ENCODE results near the gene SLC44A5.
"Not testable (repeated sequence)": the region's sequence is repeated elsewhere in the genome, so short reads cannot be mapped to it uniquely, and the experiment has no call there.

Gene SLC44A5

DNA sequence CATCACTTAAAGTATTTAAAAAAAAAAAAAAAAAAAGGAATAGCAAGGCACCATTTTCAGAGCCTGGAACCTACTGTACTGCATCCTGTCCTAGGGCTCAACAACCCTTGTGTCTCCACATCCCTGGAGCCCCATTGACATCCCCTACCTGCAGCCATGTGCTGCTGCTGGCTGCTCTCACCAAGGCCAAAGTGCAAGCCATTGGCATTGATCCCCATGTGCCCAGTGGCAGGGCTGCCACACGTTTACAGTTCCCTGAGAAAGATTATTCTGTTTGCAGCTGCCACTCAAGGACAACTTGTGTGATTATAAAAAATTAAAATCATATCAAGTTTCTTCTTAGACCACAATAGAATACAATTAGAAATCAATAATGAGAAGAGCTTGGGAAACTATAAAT lies 346.8 kb downstream of the SLC44A5 start:
- DNase-seq (ENCODE audit: low read depth, low spot score), result no peak
- H3K4me3 ChIP-seq (ENCODE audit: low read depth, low read length), result no peak overlapping the region
- TF ChIP-seq, protein P1, sequence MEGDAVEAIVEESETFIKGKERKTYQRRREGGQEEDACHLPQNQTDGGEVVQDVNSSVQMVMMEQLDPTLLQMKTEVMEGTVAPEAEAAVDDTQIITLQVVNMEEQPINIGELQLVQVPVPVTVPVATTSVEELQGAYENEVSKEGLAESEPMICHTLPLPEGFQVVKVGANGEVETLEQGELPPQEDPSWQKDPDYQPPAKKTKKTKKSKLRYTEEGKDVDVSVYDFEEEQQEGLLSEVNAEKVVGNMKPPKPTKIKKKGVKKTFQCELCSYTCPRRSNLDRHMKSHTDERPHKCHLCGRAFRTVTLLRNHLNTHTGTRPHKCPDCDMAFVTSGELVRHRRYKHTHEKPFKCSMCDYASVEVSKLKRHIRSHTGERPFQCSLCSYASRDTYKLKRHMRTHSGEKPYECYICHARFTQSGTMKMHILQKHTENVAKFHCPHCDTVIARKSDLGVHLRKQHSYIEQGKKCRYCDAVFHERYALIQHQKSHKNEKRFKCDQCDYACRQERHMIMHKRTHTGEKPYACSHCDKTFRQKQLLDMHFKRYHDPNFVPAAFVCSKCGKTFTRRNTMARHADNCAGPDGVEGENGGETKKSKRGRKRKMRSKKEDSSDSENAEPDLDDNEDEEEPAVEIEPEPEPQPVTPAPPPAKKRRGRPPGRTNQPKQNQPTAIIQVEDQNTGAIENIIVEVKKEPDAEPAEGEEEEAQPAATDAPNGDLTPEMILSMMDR (IDR thresholded peaks at IDR 0.05; ENCODE audit: low read depth, low read length), result no peak
- in situ Hi-C loops (cut with HindIII; ENCODE audit: low sequenced_read_pairs), result no loop called here

DNA sequence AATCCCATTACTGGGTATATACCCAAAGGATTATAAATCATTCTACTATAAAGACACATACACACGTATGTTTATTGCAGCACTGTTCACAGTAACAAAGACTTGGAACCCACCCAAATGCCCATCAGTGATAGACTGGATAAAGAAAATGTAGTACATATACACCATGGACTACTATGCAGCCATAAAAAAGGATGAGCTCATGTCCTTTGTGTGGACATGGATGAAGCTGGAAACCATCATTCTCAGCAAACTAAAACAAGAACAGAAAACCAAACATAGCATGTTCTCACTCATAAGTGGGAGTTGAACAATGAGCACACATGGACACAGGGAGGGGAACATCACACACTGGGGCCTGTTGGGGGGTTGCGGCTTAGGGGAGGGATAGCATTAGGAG lies 347.3 kb downstream of the SLC44A5 start:
- in situ Hi-C loops (cut with HindIII; ENCODE audit: low sequenced_read_pairs); DNase-seq (ENCODE audit: low read depth, low spot score): not testable (repeated sequence)

DNA sequence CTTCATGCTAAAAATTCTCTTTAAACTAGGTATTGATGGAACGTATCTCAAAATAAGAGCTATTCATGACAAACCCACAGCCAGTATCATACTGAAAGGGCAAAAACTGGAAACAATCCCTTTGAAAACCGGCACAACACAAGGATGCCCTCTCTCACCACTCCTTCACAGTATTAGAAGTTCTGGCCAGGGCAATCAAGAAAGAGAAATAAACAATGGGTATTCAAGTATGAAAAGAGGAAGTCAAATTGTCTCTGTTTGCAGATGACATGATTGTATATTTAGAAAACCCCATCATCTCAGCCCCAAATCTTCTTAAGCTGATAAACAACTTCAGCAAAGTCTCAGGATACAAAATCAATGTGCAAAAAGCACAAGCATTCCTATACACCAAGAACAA lies 349.0 kb downstream of the SLC44A5 start:
- H3K4me3 ChIP-seq (ENCODE audit: low read depth, low read length); DNase-seq (ENCODE audit: low read depth, low spot score); in situ Hi-C loops (cut with HindIII; ENCODE audit: low sequenced_read_pairs): not testable (repeated sequence)

More for the DNA sequence above, 347.3 kb downstream of the SLC44A5 start:
- H3K4me3 ChIP-seq (ENCODE audit: low read depth, low read length), result not testable (repeated sequence)

DNA sequence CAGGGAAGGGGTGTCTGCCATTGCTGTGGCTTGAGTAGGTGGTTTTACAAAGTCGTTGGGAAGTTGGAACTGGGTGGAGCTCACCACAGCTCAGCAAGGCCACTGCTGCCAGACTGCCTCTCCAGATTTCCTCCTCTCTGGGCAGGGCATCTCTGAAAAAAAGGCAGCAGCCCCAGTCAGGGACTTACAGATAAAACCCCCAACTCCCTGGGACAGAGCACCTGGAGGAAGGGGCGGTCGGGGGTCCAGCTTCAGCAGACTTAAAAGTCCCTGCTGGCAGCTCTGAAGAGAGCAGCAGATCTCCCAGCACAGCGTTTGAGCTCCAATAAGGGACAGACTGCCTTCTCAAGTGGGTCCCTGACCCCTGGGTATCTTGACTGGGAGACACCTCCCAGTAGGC lies 352.6 kb downstream of the SLC44A5 start:
- in situ Hi-C loops (cut with HindIII; ENCODE audit: low sequenced_read_pairs), result no loop called here
- no peak overlapping the region for H3K4me3 ChIP-seq (ENCODE audit: low read depth, low read length)
- TF ChIP-seq, protein P1 (IDR thresholded peaks at IDR 0.05; ENCODE audit: low read depth, low read length), result no peak
- no peak for DNase-seq (ENCODE audit: low read depth, low spot score)

DNA sequence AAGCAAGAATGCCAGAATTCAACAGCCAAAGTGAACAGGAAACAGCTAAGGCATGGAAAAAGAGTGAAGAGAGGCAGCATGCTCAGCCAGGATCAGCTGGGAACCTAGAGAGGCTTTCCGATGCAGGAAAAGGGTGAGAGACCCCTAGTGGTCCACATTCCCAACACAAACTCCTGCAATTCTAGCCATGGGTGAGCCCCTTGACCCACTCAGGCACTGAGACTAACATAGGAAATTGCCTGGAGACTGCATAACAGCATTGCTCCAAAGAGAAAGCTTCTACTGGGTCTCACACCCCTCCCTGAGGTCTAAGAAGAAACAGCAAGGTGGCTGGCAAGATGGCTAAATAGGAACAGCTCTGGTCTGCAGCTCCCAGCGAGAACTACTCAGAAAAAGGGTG lies 353.5 kb downstream of the SLC44A5 start:
- H3K4me3 ChIP-seq (ENCODE audit: low read depth, low read length), result no peak overlapping the region
- no peak for DNase-seq (ENCODE audit: low read depth, low spot score)
- in situ Hi-C loops (cut with HindIII; ENCODE audit: low sequenced_read_pairs), result no loop called here
- TF ChIP-seq, protein P1 (IDR thresholded peaks at IDR 0.05; ENCODE audit: low read depth, low read length), result no peak

DNA sequence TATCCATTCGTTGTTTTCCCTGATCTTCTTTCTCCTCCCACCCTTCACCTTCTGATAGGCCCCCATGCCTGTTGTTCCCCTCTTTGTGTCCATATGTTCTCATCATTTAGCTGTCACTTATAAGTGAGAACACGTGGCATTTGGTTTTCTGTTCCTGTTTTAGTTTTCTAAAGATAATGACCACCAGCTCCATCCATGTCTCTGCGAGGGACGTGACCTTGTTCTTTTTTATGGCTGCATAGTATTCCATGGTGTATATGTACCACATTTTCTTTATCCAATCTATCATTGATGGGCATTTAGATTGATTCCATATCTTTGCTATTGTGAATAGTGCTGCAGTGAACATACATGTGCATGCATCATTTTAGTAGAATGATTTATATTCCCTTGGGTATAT lies 360.8 kb downstream of the SLC44A5 start:
- in situ Hi-C loops (cut with HindIII; ENCODE audit: low sequenced_read_pairs); DNase-seq (ENCODE audit: low read depth, low spot score); H3K4me3 ChIP-seq (ENCODE audit: low read depth, low read length): not testable (repeated sequence)

DNA sequence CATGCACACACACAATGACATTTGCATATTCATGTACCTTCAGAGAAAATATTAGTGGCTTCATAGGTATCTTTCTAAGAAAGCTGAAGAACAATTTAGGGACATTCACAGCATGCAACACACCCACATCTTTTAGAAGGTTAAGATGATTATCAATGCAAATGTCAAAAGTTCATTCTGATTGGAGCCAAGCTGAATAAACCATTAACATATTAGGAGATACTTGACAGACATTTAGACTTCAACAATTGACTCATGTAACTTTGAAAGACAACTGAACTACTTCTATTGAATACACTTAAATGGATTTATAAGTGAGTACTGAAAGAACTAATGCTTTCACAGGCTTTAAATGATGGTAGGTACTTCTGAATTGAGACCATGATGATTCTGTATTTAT lies 365.7 kb downstream of the SLC44A5 start:
- no peak for DNase-seq (ENCODE audit: low read depth, low spot score)
- H3K4me3 ChIP-seq (ENCODE audit: low read depth, low read length), result no peak overlapping the region
- TF ChIP-seq, protein P1 (IDR thresholded peaks at IDR 0.05; ENCODE audit: low read depth, low read length), result no peak
- in situ Hi-C loops (cut with HindIII; ENCODE audit: low sequenced_read_pairs), result no loop called here

DNA sequence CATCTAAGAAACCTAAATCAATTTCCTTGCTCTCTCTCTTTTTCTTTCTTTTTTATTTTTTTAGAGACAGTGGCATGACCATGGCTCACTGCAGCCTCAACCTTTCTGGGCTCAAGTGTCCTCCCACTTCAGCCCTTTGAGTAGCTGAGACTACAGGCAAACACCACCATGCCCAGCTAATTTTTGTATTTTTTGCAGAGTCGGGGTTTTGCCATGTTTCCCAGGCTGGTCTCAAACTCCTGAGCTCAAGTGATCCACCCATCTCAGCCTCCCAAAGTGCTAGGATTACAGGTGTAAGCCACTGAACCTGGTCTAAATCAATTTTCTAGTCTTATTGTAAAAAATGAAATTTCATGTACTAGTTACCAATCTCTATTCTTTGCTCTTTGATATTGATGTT lies 367.8 kb downstream of the SLC44A5 start:
- no peak for DNase-seq (ENCODE audit: low read depth, low spot score)
- in situ Hi-C loops (cut with HindIII; ENCODE audit: low sequenced_read_pairs), result no loop called here
- TF ChIP-seq, protein P1 (IDR thresholded peaks at IDR 0.05; ENCODE audit: low read depth, low read length), result no peak
- no peak overlapping the region for H3K4me3 ChIP-seq (ENCODE audit: low read depth, low read length)

All from astrocyte of the spinal cord (primary cell).